Measurements from ENCODE around the gene GOLGA8S. TPM values are rescaled to one million over a fixed set of nuclear protein-coding genes. Genes with fewer than 3 reads are reported as not detected.
"Not testable (repeated sequence)": the region's sequence is repeated elsewhere in the genome, so short reads cannot be mapped to it uniquely, and the experiment has no call there.

GOLGA8S gene
- total RNA-seq (under 1 TPM; 0.53 to 0.86 (median 0.78) TPM), polyA plus RNA-seq (0.36 TPM)
- long read RNA-seq, donor 1, partial matches to known transcripts: 0 of 2 reads
- long read RNA-seq, donor 1, other reads (novel, unspliced or antisense): 2 of 2 reads
- long read RNA-seq, donor 2: 0 reads
- long read RNA-seq, donor 3, partial matches to known transcripts: 0 of 4 reads
- long read RNA-seq, donor 3, other reads (novel, unspliced or antisense): 4 of 4 reads
- long read RNA-seq, donor 4: 0 reads

- H3K27me3 ChIP-seq (ENCODE audit: control insufficient read depth, insufficient read depth); H3K27ac ChIP-seq (ENCODE audit: low read length); DNase-seq; H3K4me3 ChIP-seq (ENCODE audit: low read length); H3K9me3 ChIP-seq (ENCODE audit: control insufficient read depth, low read length); intact Hi-C loops (cut with DNase I); H3K4me1 ChIP-seq (ENCODE audit: control insufficient read depth, insufficient read depth, low read length); ATAC-seq: not testable (repeated sequence)
- no CpG with 5 or more reads among the region's 8 CpGs for WGBS
These were observed at the start of gene GOLGA8S for GRCh38 chr15:23354448-23354847. TSS of gene GOLGA8S (plus strand) at chr15:23354748. CDS start at chr15:23354810, 62 bp downstream.

- 62% methylated on average over 4 of the region's 4 CpGs for WGBS
- H3K27me3 ChIP-seq (ENCODE audit: control insufficient read depth, insufficient read depth); H3K27ac ChIP-seq (ENCODE audit: low read length); H3K4me1 ChIP-seq (ENCODE audit: control insufficient read depth, insufficient read depth, low read length); intact Hi-C loops (cut with DNase I); H3K9me3 ChIP-seq (ENCODE audit: control insufficient read depth, low read length); DNase-seq; ATAC-seq: not testable (repeated sequence)
- H3K4me3 ChIP-seq (ENCODE audit: low read length): peak overlapping the region; percentile 90
These were observed 49.7 kb upstream of the GOLGA8S start for GRCh38 chr15:23304805-23305204.

- H3K9me3 ChIP-seq (ENCODE audit: control insufficient read depth, low read length); intact Hi-C loops (cut with DNase I); H3K4me1 ChIP-seq (ENCODE audit: control insufficient read depth, insufficient read depth, low read length); H3K4me3 ChIP-seq (ENCODE audit: low read length); H3K27ac ChIP-seq (ENCODE audit: low read length); DNase-seq; ATAC-seq; H3K27me3 ChIP-seq (ENCODE audit: control insufficient read depth, insufficient read depth): not testable (repeated sequence)
- 95% methylated on average over 7 of the region's 7 CpGs for WGBS
These were observed 48.6 kb upstream of the GOLGA8S start for GRCh38 chr15:23305921-23306320.

- H3K27ac ChIP-seq (ENCODE audit: low read length); ATAC-seq; H3K9me3 ChIP-seq (ENCODE audit: control insufficient read depth, low read length); H3K4me1 ChIP-seq (ENCODE audit: control insufficient read depth, insufficient read depth, low read length); H3K27me3 ChIP-seq (ENCODE audit: control insufficient read depth, insufficient read depth); intact Hi-C loops (cut with DNase I); H3K4me3 ChIP-seq (ENCODE audit: low read length): not testable (repeated sequence)
- WGBS: 90% methylated on average over 13 of the region's 13 CpGs
- peak in 1 of 3 donors; percentile 22 for DNase-seq
These were observed 43.3 kb upstream of the GOLGA8S start for GRCh38 chr15:23311233-23311632.

- H3K27me3 ChIP-seq (ENCODE audit: control insufficient read depth, insufficient read depth); DNase-seq; ATAC-seq; H3K9me3 ChIP-seq (ENCODE audit: control insufficient read depth, low read length); H3K27ac ChIP-seq (ENCODE audit: low read length); intact Hi-C loops (cut with DNase I); H3K4me1 ChIP-seq (ENCODE audit: control insufficient read depth, insufficient read depth, low read length); H3K4me3 ChIP-seq (ENCODE audit: low read length): not testable (repeated sequence)
- WGBS: no CpG with 5 or more reads among the region's 7 CpGs
These were observed 20.5 kb upstream of the GOLGA8S start, which contains the start of gene GOLGA6L26 for GRCh38 chr15:23334096-23334495. TSS of gene GOLGA6L26 (minus strand) at chr15:23334196. CDS start at chr15:23334135, 61 bp downstream.

GRCh38 chr15:23362622-23363021 is 8.1 kb downstream of the GOLGA8S start:
- H3K27me3 ChIP-seq (ENCODE audit: control insufficient read depth, insufficient read depth); H3K27ac ChIP-seq (ENCODE audit: low read length); H3K4me1 ChIP-seq (ENCODE audit: control insufficient read depth, insufficient read depth, low read length); intact Hi-C loops (cut with DNase I); ATAC-seq; H3K9me3 ChIP-seq (ENCODE audit: control insufficient read depth, low read length); H3K4me3 ChIP-seq (ENCODE audit: low read length): not testable (repeated sequence)
- WGBS: 85% methylated on average over 2 of the region's 5 CpGs
- DNase-seq: peak in 2 of 3 donors; percentile 6 to 14

- H3K4me1 ChIP-seq (ENCODE audit: control insufficient read depth, insufficient read depth, low read length); H3K27me3 ChIP-seq (ENCODE audit: control insufficient read depth, insufficient read depth); H3K27ac ChIP-seq (ENCODE audit: low read length); H3K4me3 ChIP-seq (ENCODE audit: low read length); H3K9me3 ChIP-seq (ENCODE audit: control insufficient read depth, low read length); intact Hi-C loops (cut with DNase I); ATAC-seq: not testable (repeated sequence)
- WGBS: 47% methylated on average over 6 of the region's 9 CpGs
- peak in 1 of 3 donors; percentile 64 for DNase-seq
These were observed 9.7 kb downstream of the GOLGA8S start for GRCh38 chr15:23364261-23364660.

GRCh38 chr15:23370578-23370977 is 16.0 kb downstream of the GOLGA8S start:
- H3K9me3 ChIP-seq (ENCODE audit: control insufficient read depth, low read length): no peaks in the 10 kb centered on the region
- H3K27ac ChIP-seq (ENCODE audit: low read length): no peak overlapping the region
- intact Hi-C loops (cut with DNase I): no loop called here
- WGBS: 48% methylated on average over 2 of the region's 2 CpGs
- no peak for ATAC-seq
- no peaks in the 10 kb centered on the region for H3K4me1 ChIP-seq (ENCODE audit: control insufficient read depth, insufficient read depth, low read length)
- DNase-seq: no peak
- no peaks in the 10 kb centered on the region for H3K27me3 ChIP-seq (ENCODE audit: control insufficient read depth, insufficient read depth)
- H3K4me3 ChIP-seq (ENCODE audit: low read length): no peak overlapping the region

- DNase-seq; H3K27me3 ChIP-seq (ENCODE audit: control insufficient read depth, insufficient read depth); H3K9me3 ChIP-seq (ENCODE audit: control insufficient read depth, low read length); H3K4me1 ChIP-seq (ENCODE audit: control insufficient read depth, insufficient read depth, low read length); intact Hi-C loops (cut with DNase I); ATAC-seq; H3K4me3 ChIP-seq (ENCODE audit: low read length): not testable (repeated sequence)
- H3K27ac ChIP-seq (ENCODE audit: low read length): peak overlapping the region; percentile 58
- 47% methylated on average over 4 of the region's 4 CpGs for WGBS
These were observed 16.6 kb downstream of the GOLGA8S start for GRCh38 chr15:23371134-23371533.

- WGBS: 51% methylated on average over 3 of the region's 3 CpGs
- H3K4me3 ChIP-seq (ENCODE audit: low read length); ATAC-seq; DNase-seq; H3K27me3 ChIP-seq (ENCODE audit: control insufficient read depth, insufficient read depth); H3K27ac ChIP-seq (ENCODE audit: low read length); H3K4me1 ChIP-seq (ENCODE audit: control insufficient read depth, insufficient read depth, low read length); intact Hi-C loops (cut with DNase I); H3K9me3 ChIP-seq (ENCODE audit: control insufficient read depth, low read length): not testable (repeated sequence)
These were observed 17.3 kb downstream of the GOLGA8S start for GRCh38 chr15:23371868-23372267.

GRCh38 chr15:23372284-23372683 is 17.7 kb downstream of the GOLGA8S start:
- 73% methylated on average over 15 of the region's 15 CpGs for WGBS
- DNase-seq (peak; percentile 33 to 71 (median 59)), ATAC-seq (peak; percentile 24 to 32)
- peak overlapping the region; percentile 30 for H3K27ac ChIP-seq (ENCODE audit: low read length)
- no peak overlapping the region for H3K4me3 ChIP-seq (ENCODE audit: low read length)
- intact Hi-C loops (cut with DNase I): no loop called here
- H3K27me3 ChIP-seq (ENCODE audit: control insufficient read depth, insufficient read depth): no peaks in the 10 kb centered on the region
- H3K4me1 ChIP-seq (ENCODE audit: control insufficient read depth, insufficient read depth, low read length): no peaks in the 10 kb centered on the region
- no peaks in the 10 kb centered on the region for H3K9me3 ChIP-seq (ENCODE audit: control insufficient read depth, low read length)

All from right cardiac atrium (tissue), 5 donors.